Stimulated activated CD4-positive, alpha-beta T cell treated with anti-CD3 and anti-CD28 coated beads, Interleukin-1b, Interleukin-23, amount 100 ng/mL, for 4 hours (primary cell): ENCODE results near the gene CAMTA1.
"Not testable (repeated sequence)": the region's sequence is repeated elsewhere in the genome, so short reads cannot be mapped to it uniquely, and the experiment has no call there.

Experiments used
- DNase-seq, 2 donors: peaks; one replicate each; pipeline ENCODE4 v3.0.0-alpha.2; 2020; ENCODE audit warnings: low read depth in 2 of 2

Gene CAMTA1

DNA sequence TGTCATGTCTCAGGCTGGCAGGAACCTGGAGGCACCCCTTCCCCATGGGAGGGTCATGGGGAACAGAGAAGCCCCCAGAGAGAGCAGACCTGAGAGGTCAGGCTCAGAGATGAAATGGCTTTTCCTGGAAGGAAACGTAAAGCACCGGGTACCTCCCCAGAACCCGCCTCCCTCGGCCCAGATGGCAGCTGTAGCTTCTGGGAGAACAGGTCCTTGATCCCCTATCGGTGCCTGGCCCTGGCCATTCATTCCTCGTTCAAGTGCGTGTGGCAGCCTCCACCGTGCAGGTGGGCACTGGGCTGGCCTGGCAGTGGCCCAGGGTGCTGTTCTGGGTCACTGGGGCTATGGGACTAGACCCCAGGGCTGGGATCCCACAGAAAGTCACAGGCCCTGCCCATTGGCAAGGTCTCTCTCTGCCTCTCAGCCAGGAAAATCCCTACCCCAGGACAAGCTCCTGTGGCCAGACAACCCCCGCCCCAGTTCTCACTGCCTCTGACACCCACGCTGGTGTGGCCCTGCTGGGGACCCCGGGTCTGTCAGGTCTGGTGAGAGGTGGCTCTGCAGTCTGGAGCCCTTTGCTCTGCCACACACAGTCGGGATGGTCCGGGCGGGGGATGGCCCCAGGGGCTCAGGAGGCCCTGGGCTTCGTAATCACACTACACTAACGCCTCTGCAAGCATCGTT lies 802.7 kb downstream of the CAMTA1 start:
- no peak for DNase-seq

DNA sequence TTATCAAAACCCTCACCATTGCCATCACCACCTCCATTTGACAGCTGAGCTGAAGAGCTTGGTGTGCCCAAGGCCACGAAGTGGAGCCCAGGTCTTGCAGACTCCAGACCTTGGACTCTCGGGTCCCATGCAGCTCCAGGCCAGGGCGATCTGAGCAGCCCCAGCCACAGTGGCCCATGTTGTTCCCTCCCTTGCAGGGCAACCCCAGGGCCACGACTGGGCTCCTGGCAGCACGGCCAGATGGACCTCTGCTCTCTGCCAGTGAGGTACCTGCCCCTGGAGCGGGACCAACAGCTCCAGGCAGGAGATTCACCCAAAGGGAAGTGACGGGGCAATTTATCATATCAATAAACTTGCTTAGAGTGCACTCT lies 803.2 kb downstream of the CAMTA1 start:
- no peak for DNase-seq

DNA sequence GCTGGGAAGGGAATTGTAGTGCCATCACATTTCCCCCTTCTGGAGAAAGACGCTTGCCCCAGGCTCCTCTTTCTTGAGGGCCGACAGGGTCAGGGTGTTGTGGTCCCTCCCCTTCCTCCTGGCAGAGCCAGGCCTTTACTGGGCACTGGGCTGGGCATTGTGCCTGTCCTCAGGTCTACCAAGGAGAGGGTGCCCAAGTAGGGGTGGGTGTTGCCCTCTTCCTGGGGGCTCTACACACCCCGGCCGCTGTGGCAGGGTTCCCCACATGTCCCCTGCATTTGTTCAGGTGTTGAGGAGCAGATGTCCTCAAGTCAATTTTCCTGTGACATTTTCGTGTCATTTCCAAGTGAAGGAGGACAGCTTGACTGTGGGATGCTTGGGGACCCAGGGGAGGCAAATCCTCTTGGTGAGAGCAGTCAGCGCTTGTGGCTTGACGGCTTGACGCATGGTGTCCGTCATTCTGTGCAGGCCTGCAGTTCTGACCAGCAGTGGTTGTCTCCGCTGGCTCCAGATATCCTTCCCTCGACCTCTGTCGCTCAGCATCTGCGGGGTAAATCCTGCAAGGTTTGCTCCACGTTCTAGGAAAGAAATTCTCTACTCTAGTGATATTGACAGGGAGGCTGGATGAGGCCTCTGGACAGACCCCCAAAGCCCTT lies 804.0 kb downstream of the CAMTA1 start:
- no peak for DNase-seq

- DNase-seq: no peak
Observed at GRCh38 chr1:7589774-7590425, 804.6 kb downstream of the CAMTA1 start.

- no peak for DNase-seq
Observed at GRCh38 chr1:7590426-7590790, 805.2 kb downstream of the CAMTA1 start.

DNA sequence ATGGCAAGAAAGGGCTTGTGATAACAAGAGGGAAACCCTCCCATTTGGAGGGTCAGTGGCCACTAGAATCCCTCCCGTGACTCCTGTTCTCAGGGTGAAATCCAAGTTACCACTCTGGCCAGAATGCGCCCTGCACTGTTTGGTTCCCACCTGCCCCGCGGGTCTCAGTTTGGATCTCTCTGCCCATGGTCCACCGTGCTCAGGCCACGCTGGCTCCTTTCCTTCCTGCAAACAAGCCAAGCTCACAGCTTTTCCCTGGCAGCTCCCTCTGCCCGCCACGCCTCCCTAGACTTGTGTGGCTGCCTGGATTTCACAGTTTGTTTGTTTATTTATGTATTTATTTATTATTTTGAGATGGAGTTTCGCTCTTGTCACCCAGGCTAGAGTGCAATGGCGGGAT lies 806.3 kb downstream of the CAMTA1 start:
- no peak for DNase-seq

DNA sequence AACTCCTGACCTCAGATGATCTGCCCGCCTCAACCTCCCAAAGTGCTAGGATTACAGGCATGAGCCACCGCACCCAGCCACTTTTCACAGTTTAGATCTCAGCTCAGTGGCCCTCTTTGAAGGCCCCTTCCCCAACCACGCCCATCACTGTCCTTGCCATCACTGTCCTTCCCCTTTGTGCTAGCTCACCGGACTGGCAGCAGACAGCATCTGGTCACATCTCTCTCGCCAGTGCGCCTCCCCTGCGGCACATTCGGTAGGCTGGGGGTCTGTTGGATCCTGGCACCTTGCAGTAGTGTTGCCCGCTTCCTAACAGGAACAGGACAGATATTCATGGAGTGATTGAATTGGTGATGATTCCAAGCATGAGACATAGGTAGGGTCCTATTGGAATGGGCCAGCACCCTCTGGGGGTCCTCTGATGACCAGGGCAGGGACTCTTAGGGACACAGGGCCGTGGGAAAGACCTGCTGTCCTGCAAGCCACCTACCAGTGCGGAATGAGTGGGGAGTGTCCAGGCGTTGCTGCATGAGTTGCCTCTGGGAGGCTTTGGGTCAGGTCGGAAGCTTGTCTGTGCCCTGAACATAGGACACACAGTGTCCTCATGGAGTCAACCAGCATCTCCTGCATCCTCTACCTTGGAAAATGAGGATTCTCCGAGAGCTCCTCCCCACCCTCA lies 807.0 kb downstream of the CAMTA1 start:
- DNase-seq: no peak

- no peak for DNase-seq
Observed at GRCh38 chr1:7594002-7594713, 808.9 kb downstream of the CAMTA1 start.

GRCh38 chr1:7594714-7595295 lies 809.6 kb downstream of the CAMTA1 start:
- DNase-seq: no peak

DNA sequence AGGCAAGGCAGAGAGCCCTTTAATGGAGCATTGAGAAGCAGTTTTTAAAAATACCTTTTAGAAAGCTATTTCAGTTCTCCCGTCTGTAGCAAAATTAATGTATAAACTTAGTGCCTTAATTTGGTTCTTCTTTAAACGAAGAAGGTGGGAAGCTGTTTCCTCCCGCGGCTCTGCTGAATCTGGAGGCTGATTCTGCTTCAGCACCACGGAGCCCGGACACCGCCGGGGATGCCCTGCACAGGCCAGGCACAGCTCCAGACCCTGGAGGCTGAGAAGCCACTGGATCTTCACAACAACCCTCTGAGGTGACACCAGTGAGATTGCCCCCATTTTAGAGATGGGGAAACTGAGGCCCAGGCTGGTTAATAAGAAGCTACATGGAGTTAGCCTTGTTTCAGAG lies 810.1 kb downstream of the CAMTA1 start:
- DNase-seq: no peak

DNA sequence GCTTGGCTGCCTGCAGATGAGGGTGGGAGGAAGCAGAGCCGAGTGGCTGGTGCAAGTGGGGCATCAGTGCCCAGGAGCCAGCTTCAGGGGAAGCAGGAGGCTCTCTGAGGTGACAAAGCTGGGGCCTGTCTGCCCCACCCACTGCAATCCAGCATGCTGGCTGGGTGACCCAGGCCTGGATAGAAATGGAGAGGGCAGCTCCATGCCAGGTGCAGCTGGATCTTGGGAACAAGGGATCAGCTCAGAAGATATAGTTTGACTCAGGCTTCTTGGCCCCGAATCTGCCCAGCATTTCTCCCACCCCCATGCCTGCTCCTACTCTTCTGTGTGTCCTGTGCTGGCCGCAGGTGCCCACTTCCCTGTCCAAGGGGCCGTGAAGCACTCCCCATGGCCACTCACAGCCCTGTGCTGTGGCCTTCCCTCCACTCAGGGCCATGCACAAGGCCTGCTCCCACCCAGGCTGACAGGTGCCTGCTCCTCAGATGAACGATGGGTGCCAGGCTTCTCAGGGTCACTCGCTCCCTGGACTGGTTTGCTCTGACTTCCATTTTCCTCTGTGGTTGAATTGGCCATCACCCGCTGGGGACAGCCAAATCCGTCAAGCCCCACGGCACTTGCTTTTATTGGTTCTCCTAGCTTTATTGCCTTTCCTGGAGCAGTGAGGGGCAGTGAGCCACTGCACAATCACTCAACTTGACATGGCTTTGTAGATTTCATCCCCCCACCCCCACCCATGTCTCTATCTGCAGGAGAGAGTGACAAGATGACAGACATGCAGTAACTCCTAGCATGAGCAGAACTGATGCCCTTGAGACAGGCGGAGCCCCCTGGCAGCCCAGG lies 811.1 kb downstream of the CAMTA1 start:
- no peak for DNase-seq

DNA sequence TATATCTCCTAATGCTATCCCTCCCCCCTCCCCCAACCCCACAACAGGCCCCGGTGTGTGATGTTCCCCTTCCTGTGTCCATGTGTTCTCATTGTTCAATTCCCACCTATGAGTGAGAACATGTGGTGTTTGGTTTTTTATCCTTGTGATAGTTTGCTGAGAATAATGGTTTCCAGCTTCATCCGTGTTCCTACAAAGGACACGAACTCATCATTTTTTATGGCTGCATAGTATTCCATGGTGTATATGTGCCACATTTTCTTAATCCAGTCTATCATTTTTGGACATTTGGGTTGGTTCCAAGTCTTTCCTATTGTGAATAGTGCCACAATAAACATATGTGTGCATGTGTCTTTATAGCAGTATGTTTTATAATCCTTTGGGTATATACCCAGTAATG lies 812.8 kb downstream of the CAMTA1 start:
- not testable (repeated sequence) for DNase-seq

- not testable (repeated sequence) for DNase-seq
Observed at GRCh38 chr1:7604906-7605305, 819.7 kb downstream of the CAMTA1 start.

DNA sequence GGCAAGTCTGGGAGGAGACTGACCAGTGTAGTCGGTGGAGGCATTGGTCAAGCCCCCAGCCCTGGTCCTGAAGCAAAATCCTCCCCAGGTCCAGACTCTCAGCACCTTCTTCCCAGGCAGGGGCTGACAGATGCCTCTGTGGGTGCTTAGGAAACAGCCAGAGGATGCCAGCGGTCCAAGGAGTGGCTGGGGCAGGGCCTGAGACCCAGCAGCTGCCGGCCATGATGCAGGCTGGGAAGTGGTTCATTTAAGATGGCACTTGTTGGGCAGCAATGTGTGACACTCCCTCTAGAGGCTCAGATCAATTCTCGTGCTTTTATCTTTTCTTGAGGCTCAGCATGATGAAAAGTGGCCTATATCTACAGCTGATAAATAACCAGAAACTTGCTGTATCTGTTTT lies 820.8 kb downstream of the CAMTA1 start:
- no peak for DNase-seq

GRCh38 chr1:7607097-7607496 lies 821.8 kb downstream of the CAMTA1 start:
- DNase-seq: no peak

GRCh38 chr1:7608628-7609305 lies 823.5 kb downstream of the CAMTA1 start:
- DNase-seq: no peak

DNA sequence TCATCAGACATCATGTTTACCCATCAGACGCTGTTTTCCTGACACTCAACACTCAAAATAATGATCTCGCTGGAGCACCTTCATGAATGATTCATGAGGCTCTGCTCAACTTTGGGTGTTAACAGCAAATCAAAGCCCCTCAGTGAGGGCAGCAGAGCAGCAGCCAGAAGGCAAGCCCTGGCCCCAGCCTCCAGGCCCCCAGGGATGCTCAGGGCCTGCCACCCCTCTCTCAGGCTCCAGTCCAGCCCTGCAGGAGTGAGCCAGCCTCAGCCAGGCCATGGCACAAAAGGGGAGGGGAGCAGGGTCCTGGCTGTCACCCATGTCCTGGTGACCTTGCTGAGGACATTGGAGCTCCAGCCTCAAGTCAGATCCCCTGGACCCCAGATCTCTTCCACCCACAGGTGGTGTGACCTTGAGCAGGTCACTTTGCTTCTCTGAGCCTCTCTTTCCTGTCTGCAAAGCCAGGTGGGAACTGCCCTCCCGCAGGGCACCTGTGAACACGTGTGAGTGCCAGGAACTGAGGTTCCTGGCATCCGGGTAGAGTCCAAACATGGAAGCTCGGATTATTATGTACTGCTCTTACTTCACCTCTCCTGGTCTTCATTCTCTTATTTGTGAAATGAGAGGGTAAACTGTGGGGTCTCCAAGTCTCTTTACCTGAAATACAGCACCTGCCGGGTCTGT lies 824.2 kb downstream of the CAMTA1 start:
- DNase-seq: no peak

- no peak for DNase-seq
Observed at GRCh38 chr1:7610106-7610731, 825.0 kb downstream of the CAMTA1 start.

DNA sequence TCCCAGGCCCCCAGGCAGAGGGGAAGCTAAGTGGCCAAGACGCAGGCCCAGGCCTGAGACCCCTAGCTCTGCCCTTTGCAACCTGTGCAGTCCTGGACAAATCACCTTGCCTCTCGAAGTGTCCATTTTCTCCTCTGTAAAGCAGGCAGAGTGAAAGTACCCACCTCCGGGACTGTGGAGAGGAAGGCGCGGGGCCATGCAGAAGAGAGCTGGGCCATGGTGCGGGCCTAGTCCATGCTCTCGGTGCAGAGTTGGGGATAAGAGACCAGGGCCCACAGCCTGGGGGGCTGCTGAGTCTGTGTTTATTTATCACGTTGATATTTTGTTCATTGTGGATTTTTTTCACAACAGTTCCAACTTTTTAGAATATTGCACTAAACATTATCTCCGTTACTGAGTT lies 825.7 kb downstream of the CAMTA1 start:
- no peak for DNase-seq
